ENCODE results near the gene ACAT2.

DNA sequence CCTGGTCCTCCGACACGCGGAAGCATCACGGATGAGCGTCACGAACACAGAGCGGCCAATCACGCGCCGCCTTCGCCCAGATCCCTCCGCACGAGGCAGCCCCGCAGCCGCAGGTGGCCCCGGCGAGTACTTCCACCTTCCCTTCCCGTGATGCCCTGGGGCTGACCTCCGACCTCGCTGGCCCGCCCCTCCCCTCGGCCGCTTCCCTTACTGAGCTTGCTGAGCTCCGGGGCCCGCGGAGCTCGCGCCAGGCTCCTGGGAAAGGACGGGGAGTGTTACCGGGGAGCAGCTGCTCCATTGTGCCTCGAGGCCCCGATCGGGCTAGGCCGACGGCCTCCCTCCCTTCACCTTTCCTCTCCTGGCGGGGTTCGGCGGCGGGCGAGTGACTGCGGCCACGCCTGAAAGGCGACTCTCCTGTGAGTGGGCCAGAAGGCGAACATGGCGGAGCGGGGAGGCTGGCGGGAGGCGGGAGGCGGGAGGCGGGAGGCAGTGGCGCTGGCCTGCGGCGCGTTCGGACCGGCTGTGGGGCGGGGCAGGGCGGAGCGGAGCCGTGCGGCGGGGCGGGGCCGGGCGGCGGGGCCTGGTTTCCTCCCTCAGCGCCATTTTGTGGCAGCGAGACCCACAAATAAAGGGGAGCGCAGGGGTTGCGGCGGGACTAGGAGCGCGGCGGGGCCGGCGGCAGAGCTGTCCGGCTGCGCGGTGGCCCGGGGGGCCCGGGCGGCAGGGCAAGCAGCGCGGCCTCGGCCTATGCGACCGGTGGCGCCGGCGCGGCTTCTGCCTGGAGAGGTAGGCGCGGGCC lies 34.7 kb upstream of the ACAT2 start, which contains the start of gene WTAP:
- TF ChIP-seq, protein P1, sequence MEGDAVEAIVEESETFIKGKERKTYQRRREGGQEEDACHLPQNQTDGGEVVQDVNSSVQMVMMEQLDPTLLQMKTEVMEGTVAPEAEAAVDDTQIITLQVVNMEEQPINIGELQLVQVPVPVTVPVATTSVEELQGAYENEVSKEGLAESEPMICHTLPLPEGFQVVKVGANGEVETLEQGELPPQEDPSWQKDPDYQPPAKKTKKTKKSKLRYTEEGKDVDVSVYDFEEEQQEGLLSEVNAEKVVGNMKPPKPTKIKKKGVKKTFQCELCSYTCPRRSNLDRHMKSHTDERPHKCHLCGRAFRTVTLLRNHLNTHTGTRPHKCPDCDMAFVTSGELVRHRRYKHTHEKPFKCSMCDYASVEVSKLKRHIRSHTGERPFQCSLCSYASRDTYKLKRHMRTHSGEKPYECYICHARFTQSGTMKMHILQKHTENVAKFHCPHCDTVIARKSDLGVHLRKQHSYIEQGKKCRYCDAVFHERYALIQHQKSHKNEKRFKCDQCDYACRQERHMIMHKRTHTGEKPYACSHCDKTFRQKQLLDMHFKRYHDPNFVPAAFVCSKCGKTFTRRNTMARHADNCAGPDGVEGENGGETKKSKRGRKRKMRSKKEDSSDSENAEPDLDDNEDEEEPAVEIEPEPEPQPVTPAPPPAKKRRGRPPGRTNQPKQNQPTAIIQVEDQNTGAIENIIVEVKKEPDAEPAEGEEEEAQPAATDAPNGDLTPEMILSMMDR (IDR thresholded peaks at IDR 0.05; ENCODE audit: low read depth, low read length, poor library complexity, severe bottlenecking): no peak
- TF ChIP-seq EZH2phosphoT487 (IDR thresholded peaks at IDR 0.05; ENCODE audit: borderline replicate concordance, low read length): no peak

All from DOHH2 (cell line).